ENCODE data around the gene OTUD3.
"Not testable (repeated sequence)": the region's sequence is repeated elsewhere in the genome, so short reads cannot be mapped to it uniquely, and the experiment has no call there.

The OTUD3 gene

GRCh38 chr1:19864570-19865160 is 17.5 kb upstream of the OTUD3 start:
- H3K27me3 ChIP-seq (replicated peaks; ENCODE audit: control insufficient read depth, insufficient read depth, low read length) = no peaks in the 10 kb centered on the region
- no peak overlapping the region for H3K4me3 ChIP-seq (replicated peaks; ENCODE audit: low read depth, low read length)
- DNase-seq (ENCODE audit: extremely low read depth, insufficient read length) = no peak
- no peaks in the 10 kb centered on the region for H3K36me3 ChIP-seq (ENCODE audit: control insufficient read depth, insufficient read depth, low read length)
- no peak for TF ChIP-seq CTCF (IDR thresholded peaks at IDR 0.05; ENCODE audit: insufficient read depth, low read length, poor library complexity, severe bottlenecking)

GRCh38 chr1:19866029-19866428 is 16.2 kb upstream of the OTUD3 start:
- Histone ChIP-seq H3K27me3 (replicated peaks; ENCODE audit: control insufficient read depth, insufficient read depth, low read length) (no peaks in the 10 kb centered on the region), H3K36me3 (ENCODE audit: control insufficient read depth, insufficient read depth, low read length) (no peaks in the 10 kb centered on the region), H3K4me3 (replicated peaks; ENCODE audit: low read depth, low read length) (no peak overlapping the region)
- no peak for DNase-seq (ENCODE audit: extremely low read depth, insufficient read length)
- TF ChIP-seq CTCF (IDR thresholded peaks at IDR 0.05; ENCODE audit: insufficient read depth, low read length, poor library complexity, severe bottlenecking) = no peak

GRCh38 chr1:19866758-19867157 is 15.4 kb upstream of the OTUD3 start:
- no peak for DNase-seq (ENCODE audit: extremely low read depth, insufficient read length)
- Histone ChIP-seq H3K36me3 (ENCODE audit: control insufficient read depth, insufficient read depth, low read length) (no peaks in the 10 kb centered on the region), H3K27me3 (replicated peaks; ENCODE audit: control insufficient read depth, insufficient read depth, low read length) (no peaks in the 10 kb centered on the region), H3K4me3 (replicated peaks; ENCODE audit: low read depth, low read length) (no peak overlapping the region)
- no peak for TF ChIP-seq CTCF (IDR thresholded peaks at IDR 0.05; ENCODE audit: insufficient read depth, low read length, poor library complexity, severe bottlenecking)

GRCh38 chr1:19868575-19868974 is 13.6 kb upstream of the OTUD3 start:
- not testable (repeated sequence) for H3K27me3 ChIP-seq (replicated peaks; ENCODE audit: control insufficient read depth, insufficient read depth, low read length); H3K4me3 ChIP-seq (replicated peaks; ENCODE audit: low read depth, low read length); H3K36me3 ChIP-seq (ENCODE audit: control insufficient read depth, insufficient read depth, low read length); DNase-seq (ENCODE audit: extremely low read depth, insufficient read length)

- DNase-seq (ENCODE audit: extremely low read depth, insufficient read length); H3K36me3 ChIP-seq (ENCODE audit: control insufficient read depth, insufficient read depth, low read length); H3K4me3 ChIP-seq (replicated peaks; ENCODE audit: low read depth, low read length); H3K27me3 ChIP-seq (replicated peaks; ENCODE audit: control insufficient read depth, insufficient read depth, low read length): not testable (repeated sequence)
Measured at GRCh38 chr1:19869453-19869852, 12.7 kb upstream of the OTUD3 start.

GRCh38 chr1:19869929-19870328 is 12.3 kb upstream of the OTUD3 start:
- no peak for DNase-seq (ENCODE audit: extremely low read depth, insufficient read length)
- H3K36me3 ChIP-seq (ENCODE audit: control insufficient read depth, insufficient read depth, low read length) = no peaks in the 10 kb centered on the region
- no peak for TF ChIP-seq CTCF (IDR thresholded peaks at IDR 0.05; ENCODE audit: insufficient read depth, low read length, poor library complexity, severe bottlenecking)
- no peaks in the 10 kb centered on the region for H3K27me3 ChIP-seq (replicated peaks; ENCODE audit: control insufficient read depth, insufficient read depth, low read length)
- H3K4me3 ChIP-seq (replicated peaks; ENCODE audit: low read depth, low read length) = no peak overlapping the region

- Histone ChIP-seq H3K27me3 (replicated peaks; ENCODE audit: control insufficient read depth, insufficient read depth, low read length) (no peaks in the 10 kb centered on the region), H3K36me3 (ENCODE audit: control insufficient read depth, insufficient read depth, low read length) (no peaks in the 10 kb centered on the region), H3K4me3 (replicated peaks; ENCODE audit: low read depth, low read length) (no peak overlapping the region)
- no peak for TF ChIP-seq CTCF (IDR thresholded peaks at IDR 0.05; ENCODE audit: insufficient read depth, low read length, poor library complexity, severe bottlenecking)
- no peak for DNase-seq (ENCODE audit: extremely low read depth, insufficient read length)
Measured at GRCh38 chr1:19872190-19872589, 10.0 kb upstream of the OTUD3 start.

Measured in GM06990 (cell line).